ENCODE results near the gene LRCH4.
"Not testable (repeated sequence)": the region's sequence is repeated elsewhere in the genome, so short reads cannot be mapped to it uniquely, and the experiment has no call there.

The LRCH4 gene

GRCh38 chr7:100528108-100528866, 57.6 kb downstream of the LRCH4 start:
- H3K36me3 ChIP-seq (replicated peaks); H3K4me3 ChIP-seq; in situ Hi-C loops (cut with MboI; ENCODE audit: low sequenced_read_pairs); DNase-seq (ENCODE audit: low spot score in 2 of 2); H3K27me3 ChIP-seq (ENCODE audit: low read depth); H3K9me3 ChIP-seq; H3K4me1 ChIP-seq: not testable (repeated sequence)
